IMR-90 (cell line): ENCODE results near the gene ESR2. TPM values are rescaled to one million over a fixed set of nuclear protein-coding genes. Genes with fewer than 3 reads are reported as not detected.

Experiments
- ATAC-seq: fragments of 200-7000 bp; cut with Tn5 transposase; 2 replicates; pipeline ENCODE4 v1.9.1; 2020; ENCODE audit warnings: low read depth, mild to moderate bottlenecking, moderate library complexity
- BruUV-seq: library from RNA; stranded (reverse); fragments of 400-500 nt; replicated peaks from 2 replicates; lab custom pipeline; 2021; lab: Mats Ljungman, UMichigan
- CTCF ChIA-PET: fragments of 300-600 bp; formaldehyde crosslinking; extraction: SDS; loops from one replicate; lab custom pipeline; 2021; ENCODE audit warnings: antibody characterized with exemption; lab: Yijun Ruan, JAX
- POLR2A ChIA-PET: fragments of 300-600 bp; sonication (Branson Sonifier 250); formaldehyde crosslinking; loops from one replicate; lab custom pipeline; 2022; ENCODE audit warnings: antibody characterized with exemption; ENCODE audit not compliant: unreplicated experiment; lab: Charles Lee
- DNase-seq: peaks from one replicate; pipeline ENCODE4 v3.0.0; 2013
- H2AFZ ChIP-seq: replicated peaks from 2 replicates; pipeline ENCODE3; 2013; ENCODE audit warnings: low read length, mild to moderate bottlenecking; ENCODE audit not compliant: poor library complexity
- H2AK5ac ChIP-seq: 2 replicates; pipeline ENCODE4 v1.6.1; 2013; ENCODE audit warnings: low read depth, low read length, inconsistent platforms
- H2AK9ac ChIP-seq: replicated peaks from 2 replicates; pipeline ENCODE3; 2013; ENCODE audit warnings: mild to moderate bottlenecking, low read depth, low read length, moderate library complexity; ENCODE audit not compliant: poor library complexity
- H2BK120ac ChIP-seq: 2 replicates; pipeline ENCODE4 v1.6.1; 2013; ENCODE audit warnings: low read depth, low read length, inconsistent platforms
- H2BK15ac ChIP-seq: 3 replicates; pipeline ENCODE4 v1.6.1; 2013; ENCODE audit warnings: low read depth, low read length, inconsistent platforms
- H2BK20ac ChIP-seq: 2 replicates; pipeline ENCODE4 v1.6.1; 2013; ENCODE audit warnings: low read depth, mild to moderate bottlenecking, inconsistent platforms, low read length, moderate library complexity
- H2BK5ac ChIP-seq: 2 replicates; pipeline ENCODE4 v1.6.1; 2013; ENCODE audit warnings: mild to moderate bottlenecking, low read depth, low read length, inconsistent platforms; ENCODE audit not compliant: poor library complexity, severe bottlenecking
- H3K14ac ChIP-seq: replicated peaks from 2 replicates; pipeline ENCODE4 v1.6.1; 2013; ENCODE audit warnings: low read depth, low read length, inconsistent platforms
- H3K18ac ChIP-seq: 2 replicates; pipeline ENCODE4 v1.6.1; 2013; ENCODE audit warnings: low read depth, low read length, control low read depth
- H3K23ac ChIP-seq: 2 replicates; pipeline ENCODE4 v1.6.1; 2013; ENCODE audit warnings: low read depth, low read length, inconsistent platforms
- H3K27ac ChIP-seq: 2 replicates; pipeline ENCODE4 v1.5.1; 2013; ENCODE audit warnings: mild to moderate bottlenecking, control low read depth, low read length; ENCODE audit not compliant: insufficient read depth
- H3K27me3 ChIP-seq: 2 replicates; pipeline ENCODE4 v1.6.1; 2013; ENCODE audit warnings: low read length; ENCODE audit not compliant: control insufficient read depth, insufficient read depth
- H3K36me3 ChIP-seq: 2 replicates; pipeline ENCODE4 v1.6.1; 2013; ENCODE audit warnings: low read length, mixed read lengths; ENCODE audit not compliant: control insufficient read depth, insufficient read depth
- H3K4ac ChIP-seq: 2 replicates; pipeline ENCODE4 v1.6.1; 2013; ENCODE audit warnings: low read depth, low read length, inconsistent platforms
- H3K4me1 ChIP-seq: 2 replicates; pipeline ENCODE4 v1.6.1; 2013; ENCODE audit warnings: low read length, mixed read lengths; ENCODE audit not compliant: control insufficient read depth, insufficient read depth
- H3K4me2 ChIP-seq: 2 replicates; pipeline ENCODE4 v1.6.1; 2013; ENCODE audit warnings: low read depth, mild to moderate bottlenecking, control low read depth, low read length, moderate library complexity
- H3K4me3 ChIP-seq: 2 replicates; pipeline ENCODE4 v1.5.1; 2013; ENCODE audit warnings: low read depth, mild to moderate bottlenecking, control low read depth, low read length, moderate library complexity; ENCODE audit not compliant: insufficient read depth
- H3K56ac ChIP-seq: 2 replicates; pipeline ENCODE4 v1.6.1; 2013; ENCODE audit warnings: low read length, inconsistent platforms; ENCODE audit not compliant: insufficient read depth; ENCODE audit errors: extremely low read depth
- H3K79me1 ChIP-seq, 2 experiments: 2 replicates each; pipeline ENCODE4 v1.6.1; 2013; ENCODE audit warnings: low read length in 2 of 2, inconsistent platforms in 1 of 2, low read depth in 1 of 2
- H3K9ac ChIP-seq: 2 replicates; pipeline ENCODE4 v1.6.1; 2013; ENCODE audit warnings: low read depth, low read length, control low read depth
- H3K9me1 ChIP-seq: 2 replicates; pipeline ENCODE4 v1.6.1; 2013; ENCODE audit warnings: low read length, inconsistent platforms; ENCODE audit not compliant: insufficient read depth
- H3K9me3 ChIP-seq: 2 replicates; pipeline ENCODE4 v1.6.1; 2013; ENCODE audit warnings: low read length; ENCODE audit not compliant: control insufficient read depth, insufficient read depth
- H4K20me1 ChIP-seq: 2 replicates; pipeline ENCODE4 v1.6.1; 2013; ENCODE audit warnings: low read length, inconsistent platforms; ENCODE audit not compliant: insufficient read depth
- H4K5ac ChIP-seq: 2 replicates; pipeline ENCODE4 v1.6.1; 2013; ENCODE audit warnings: mild to moderate bottlenecking, low read depth, low read length, control low read depth
- H4K8ac ChIP-seq, 2 experiments: 2 replicates each; pipeline ENCODE4 v1.6.1; 2013; ENCODE audit warnings: low read depth in 2 of 2, low read length in 2 of 2, control low read depth in 1 of 2, inconsistent platforms in 1 of 2
- H4K91ac ChIP-seq: 2 replicates; pipeline ENCODE4 v1.6.1; 2013; ENCODE audit warnings: low read depth, low read length, inconsistent platforms; ENCODE audit not compliant: insufficient read depth
- BHLHE40 ChIP-seq: fragments of 150-350 bp; IDR thresholded peaks from 2 replicates; pipeline ENCODE4 v1.6.1; 2016; ENCODE audit warnings: mild to moderate bottlenecking, low read depth, low read length
- CEBPB ChIP-seq: IDR thresholded peaks from 2 replicates; pipeline ENCODE4 v1.6.1; 2012; ENCODE audit warnings: low read depth, low read length, improper control_type of control experiment
- CHD1 ChIP-seq: IDR thresholded peaks from 2 replicates; pipeline ENCODE4 v1.6.1; 2012; ENCODE audit warnings: low read depth, low read length, improper control_type of control experiment
- FOS ChIP-seq: fragments of 150-350 bp; IDR thresholded peaks from 2 replicates; pipeline ENCODE4 v1.6.1; 2016; ENCODE audit warnings: low read depth, low read length
- MAFK ChIP-seq: IDR thresholded peaks from 2 replicates; pipeline ENCODE4 v1.6.1; 2012; ENCODE audit warnings: low read depth, low read length, improper control_type of control experiment
- MAZ ChIP-seq: IDR thresholded peaks from 2 replicates; pipeline ENCODE4 v1.6.1; 2012; ENCODE audit warnings: low read depth, mild to moderate bottlenecking, low read length, improper control_type of control experiment, moderate library complexity, borderline replicate concordance
- MXI1 ChIP-seq: IDR thresholded peaks from 2 replicates; pipeline ENCODE4 v1.6.1; 2012; ENCODE audit warnings: low read depth, mild to moderate bottlenecking, low read length, moderate library complexity, borderline replicate concordance
- NFE2L2 ChIP-seq: fragments of 150-350 bp; IDR thresholded peaks from 2 replicates; pipeline ENCODE4 v1.6.1; 2016; ENCODE audit warnings: low read depth, mild to moderate bottlenecking, low read length
- POLR2A ChIP-seq: IDR thresholded peaks from 2 replicates; pipeline ENCODE4 v1.6.1; 2012; ENCODE audit warnings: mild to moderate bottlenecking, low read depth, low read length
- RAD21 ChIP-seq: IDR thresholded peaks from 2 replicates; pipeline ENCODE4 v1.6.1; 2012; ENCODE audit warnings: low read length, improper control_type of control experiment
- RCOR1 ChIP-seq: IDR thresholded peaks from 2 replicates; pipeline ENCODE4 v1.6.1; 2012; ENCODE audit warnings: mild to moderate bottlenecking, low read length, improper control_type of control experiment; ENCODE audit not compliant: insufficient replicate concordance
- RFX5 ChIP-seq: IDR thresholded peaks from 2 replicates; pipeline ENCODE4 v1.8.0; 2012; ENCODE audit warnings: low read depth, mild to moderate bottlenecking, low read length, moderate library complexity
- SMC3 ChIP-seq: fragments of 150-350 bp; IDR thresholded peaks from 2 replicates; pipeline ENCODE4 v1.6.1; 2016; ENCODE audit warnings: low read depth, mild to moderate bottlenecking, antibody characterized with exemption, low read length, moderate library complexity
- WGBS, 2 experiments: methylation state at CpG; one replicate each; pipeline versions ENCODE4 v1.1.5 to v1.1.7; 2013; ENCODE audit warnings: missing lambda C conversion rate in 2 of 2; ENCODE audit not compliant: insufficient read length in 1 of 2; ENCODE audit errors: extremely low coverage in 2 of 2; 5-methylcytosine and 5-hydroxymethylcytosine counted together
- dilution Hi-C: fragments of 300-500 bp; cut with HindIII; formaldehyde crosslinking; loops from one replicate; pipeline ENCODE4 v1.14.3; 2018; ENCODE audit warnings: low sequenced_read_pairs; ENCODE audit not compliant: unreplicated experiment
- in situ Hi-C: fragments of 300-500 bp; cut with MboI; formaldehyde crosslinking; loops from 3 replicates; pipeline ENCODE4 v1.14.3; 2019; ENCODE audit warnings: low sequenced_read_pairs, inconsistent platforms, mixed read lengths
- intact Hi-C: fragments of 100-400 bp; cut with micrococcal nuclease; formaldehyde crosslinking; loops from 2 replicates; pipeline ENCODE4 v1.10.0; 2022
- polyA plus RNA-seq, 3 experiments: library from polyadenylated mRNA; depleted of rRNA; stranded (reverse); fragments of >200 nt; gene quantifications; 2 replicates each; pipeline ENCODE4 v1.2.3, GENCODE V29; 2012; ENCODE audit warnings: low replicate concordance in 1 of 3
- total RNA-seq: library from RNA; depleted of rRNA; stranded (reverse); fragments of >200 nt; gene quantifications from 2 replicates; pipeline ENCODE4 v1.2.3, GENCODE V29; 2012
- TF ChIP-seq, protein P1 (sequence below): fragments of 150-350 bp; IDR thresholded peaks from 2 replicates; pipeline ENCODE4 v1.6.1; 2017; ENCODE audit warnings: mild to moderate bottlenecking, antibody characterized with exemption, low read length, low read depth
- TF ChIP-seq, protein P2 (sequence below): conservative IDR thresholded peaks from 2 replicates; pipeline ENCODE4 v1.5.1; 2012; ENCODE audit warnings: mild to moderate bottlenecking, low read depth, low read length, improper control_type of control experiment
- TF ChIP-seq, protein P3 (sequence below): fragments of 150-350 bp; IDR thresholded peaks from 2 replicates; pipeline ENCODE4 v1.6.1; 2016; ENCODE audit warnings: low read depth, mild to moderate bottlenecking, low read length, moderate library complexity, borderline replicate concordance

The ESR2 gene
- total and polyA plus RNA-seq, 2 of the 4 experiments (the other 2 are of a cell fraction), result under 0.01 to 0.03 TPM

DNA sequence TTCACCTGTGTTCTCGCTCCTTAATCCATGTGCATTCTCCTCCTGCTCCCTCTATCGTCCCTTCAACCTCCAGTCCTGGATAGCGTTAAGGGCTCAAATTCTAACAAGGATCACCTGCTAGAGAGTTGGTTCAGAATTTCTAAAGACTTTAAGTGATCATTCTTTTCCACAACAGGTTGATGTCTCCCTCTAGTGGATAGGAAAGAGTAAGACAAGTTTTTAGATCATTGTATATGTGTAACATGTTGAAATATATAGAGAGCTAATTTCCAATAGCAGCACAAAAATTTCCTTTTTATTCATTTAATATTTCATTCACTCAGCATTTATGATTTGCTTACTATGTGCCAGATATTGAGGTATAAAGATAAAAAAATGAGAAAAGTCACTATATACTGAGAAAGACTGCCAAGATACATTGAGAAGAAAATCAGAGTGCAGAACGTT is 9.3 kb upstream of the ESR2 start:
- Histone ChIP-seq H3K4me3 (no peak overlapping the region), H3K4me2 (no peak overlapping the region), H3K4me1 (no peaks in the 10 kb centered on the region), H4K8ac (no peak overlapping the region), H2AFZ (no peak overlapping the region), H2BK120ac (no peak overlapping the region), H2AK9ac (no peak overlapping the region), H3K23ac (no peak overlapping the region), H3K9me1 (no peaks in the 10 kb centered on the region), H2BK5ac (no peak overlapping the region), H3K14ac (no peak overlapping the region), H3K9ac (no peak overlapping the region), H4K5ac (no peak overlapping the region), H3K36me3 (no peaks in the 10 kb centered on the region), H3K56ac (no peak overlapping the region), H2AK5ac (no peak overlapping the region), H4K20me1 (peaks cover 3% of the 10 kb centered on the region; the same call in 1 of the 2 replicates), H3K18ac (no peak overlapping the region), H3K4ac (no peak overlapping the region), H3K79me1 (no peaks in the 10 kb centered on the region), H3K27me3 (peaks cover 8% of the 10 kb centered on the region), H2BK15ac (no peak overlapping the region), H3K9me3 (no peaks in the 10 kb centered on the region), H2BK20ac (no peak overlapping the region), H4K91ac (no peak overlapping the region), H3K27ac (no peak overlapping the region)
- dilution Hi-C loops, result no loop called here
- WGBS, 2 experiments, result 57% methylated on average over 1 of the region's 4 CpGs; no CpG with 5 or more reads in 1 of the 2 experiments
- intact Hi-C loops, result loop anchor here (1.0 to 5.0 kb wide), 3 partner anchors 263 to 671 kb away; no protein-coding TSS in a partner anchor
- TF ChIP-seq MAFK, result no peak
- no peak for TF ChIP-seq RCOR1
- no peak for TF ChIP-seq RFX5
- no peak for TF ChIP-seq MAZ
- no peak for TF ChIP-seq NFE2L2
- TF ChIP-seq FOS, result no peak
- TF ChIP-seq, protein P1, sequence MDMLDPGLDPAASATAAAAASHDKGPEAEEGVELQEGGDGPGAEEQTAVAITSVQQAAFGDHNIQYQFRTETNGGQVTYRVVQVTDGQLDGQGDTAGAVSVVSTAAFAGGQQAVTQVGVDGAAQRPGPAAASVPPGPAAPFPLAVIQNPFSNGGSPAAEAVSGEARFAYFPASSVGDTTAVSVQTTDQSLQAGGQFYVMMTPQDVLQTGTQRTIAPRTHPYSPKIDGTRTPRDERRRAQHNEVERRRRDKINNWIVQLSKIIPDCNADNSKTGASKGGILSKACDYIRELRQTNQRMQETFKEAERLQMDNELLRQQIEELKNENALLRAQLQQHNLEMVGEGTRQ, result no peak
- 0 out of 2 replicates have a peak, but pooled peaks have one; percentile 18 for TF ChIP-seq CEBPB
- TF ChIP-seq SMC3, result peak; percentile 86
- no peak for TF ChIP-seq CHD1
- TF ChIP-seq POLR2A, result 0 out of 2 replicates have a peak, but pooled peaks have one; percentile 31
- no peak for TF ChIP-seq MXI1
- TF ChIP-seq BHLHE40, result no peak
- TF ChIP-seq, protein P2, sequence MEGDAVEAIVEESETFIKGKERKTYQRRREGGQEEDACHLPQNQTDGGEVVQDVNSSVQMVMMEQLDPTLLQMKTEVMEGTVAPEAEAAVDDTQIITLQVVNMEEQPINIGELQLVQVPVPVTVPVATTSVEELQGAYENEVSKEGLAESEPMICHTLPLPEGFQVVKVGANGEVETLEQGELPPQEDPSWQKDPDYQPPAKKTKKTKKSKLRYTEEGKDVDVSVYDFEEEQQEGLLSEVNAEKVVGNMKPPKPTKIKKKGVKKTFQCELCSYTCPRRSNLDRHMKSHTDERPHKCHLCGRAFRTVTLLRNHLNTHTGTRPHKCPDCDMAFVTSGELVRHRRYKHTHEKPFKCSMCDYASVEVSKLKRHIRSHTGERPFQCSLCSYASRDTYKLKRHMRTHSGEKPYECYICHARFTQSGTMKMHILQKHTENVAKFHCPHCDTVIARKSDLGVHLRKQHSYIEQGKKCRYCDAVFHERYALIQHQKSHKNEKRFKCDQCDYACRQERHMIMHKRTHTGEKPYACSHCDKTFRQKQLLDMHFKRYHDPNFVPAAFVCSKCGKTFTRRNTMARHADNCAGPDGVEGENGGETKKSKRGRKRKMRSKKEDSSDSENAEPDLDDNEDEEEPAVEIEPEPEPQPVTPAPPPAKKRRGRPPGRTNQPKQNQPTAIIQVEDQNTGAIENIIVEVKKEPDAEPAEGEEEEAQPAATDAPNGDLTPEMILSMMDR, result peak; percentile 90
- TF ChIP-seq, protein P3, sequence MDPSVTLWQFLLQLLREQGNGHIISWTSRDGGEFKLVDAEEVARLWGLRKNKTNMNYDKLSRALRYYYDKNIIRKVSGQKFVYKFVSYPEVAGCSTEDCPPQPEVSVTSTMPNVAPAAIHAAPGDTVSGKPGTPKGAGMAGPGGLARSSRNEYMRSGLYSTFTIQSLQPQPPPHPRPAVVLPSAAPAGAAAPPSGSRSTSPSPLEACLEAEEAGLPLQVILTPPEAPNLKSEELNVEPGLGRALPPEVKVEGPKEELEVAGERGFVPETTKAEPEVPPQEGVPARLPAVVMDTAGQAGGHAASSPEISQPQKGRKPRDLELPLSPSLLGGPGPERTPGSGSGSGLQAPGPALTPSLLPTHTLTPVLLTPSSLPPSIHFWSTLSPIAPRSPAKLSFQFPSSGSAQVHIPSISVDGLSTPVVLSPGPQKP, result no peak
- peak; percentile 85 for TF ChIP-seq RAD21
- in situ Hi-C loops, result loop anchor here (5.0 to 10.0 kb wide), 2 partner anchors 279 to 506 kb away; no protein-coding TSS in a partner anchor
- BruUV-seq, result no TSS peak
- CTCF ChIA-PET, result interaction anchor here (0.6 to 1.9 kb wide), 14 partner anchors 9 to 661 kb away, joined by 3 to 10 read pairs (median 4); partner anchors contain the start of gene ESR2
- POLR2A ChIA-PET, result interaction anchor here (0.6 kb wide), 1 partner anchor 502 kb away, joined by 9 read pairs; no protein-coding TSS in a partner anchor
- peak; percentile 77 for ATAC-seq
- DNase-seq, result peak; percentile 68
